ENCODE data around the gene COMMD6. TPM values are rescaled to one million over a fixed set of nuclear protein-coding genes. Genes with fewer than 3 reads are reported as not detected.

COMMD6 gene
- total and polyA plus RNA-seq, 9 of the 15 experiments (the other 6 are each of a cell fraction or from before 2014, with no cell fraction given) = 32.6 to 116 (median 65.0) TPM

DNA sequence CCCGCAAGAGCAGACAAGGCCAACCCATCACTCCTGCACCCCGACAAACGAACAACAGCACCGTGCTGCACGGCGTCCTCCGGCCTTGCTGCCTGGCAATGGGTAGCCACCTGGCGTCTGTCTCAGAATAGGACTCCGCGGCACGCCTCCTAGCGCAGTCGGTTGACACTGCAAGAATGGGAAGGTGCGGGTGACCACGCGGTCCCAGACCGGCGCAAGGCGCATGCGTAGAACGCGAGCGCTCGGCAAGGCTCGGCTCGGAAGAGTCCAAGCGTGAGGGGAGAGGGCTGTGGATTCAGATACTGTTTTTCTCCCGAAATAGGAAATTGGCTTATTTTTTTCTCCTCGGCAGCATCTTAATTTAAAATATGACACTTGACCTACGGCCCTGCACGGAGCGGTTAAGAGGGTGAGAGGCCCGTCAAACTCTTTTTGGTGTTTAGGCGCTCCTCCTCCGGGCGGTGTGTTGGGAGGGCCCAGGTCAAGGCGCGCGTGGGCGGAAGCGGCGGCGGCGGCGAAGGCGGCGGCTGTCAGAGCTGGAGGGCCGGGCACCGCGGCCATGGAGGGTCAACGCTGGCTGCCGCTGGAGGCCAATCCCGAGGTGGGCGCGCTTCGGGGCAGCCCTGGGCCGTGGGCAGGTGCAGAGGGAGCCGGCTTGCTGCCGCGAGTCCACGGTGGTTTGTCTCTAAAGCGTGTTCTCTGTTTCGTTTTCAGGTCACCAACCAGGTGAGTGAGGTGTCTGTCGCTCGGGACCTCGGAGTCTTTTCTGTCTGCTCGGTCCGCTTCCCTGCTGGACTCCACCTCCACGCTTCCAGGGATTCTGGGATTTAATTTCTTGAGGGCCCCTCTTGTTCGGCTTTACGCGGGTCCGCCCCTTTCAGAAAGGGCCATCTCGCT is 11.9 kb upstream of the COMMD6 start, which contains the start of gene UCHL3 (continued):
- TF ChIP-seq, protein P1, sequence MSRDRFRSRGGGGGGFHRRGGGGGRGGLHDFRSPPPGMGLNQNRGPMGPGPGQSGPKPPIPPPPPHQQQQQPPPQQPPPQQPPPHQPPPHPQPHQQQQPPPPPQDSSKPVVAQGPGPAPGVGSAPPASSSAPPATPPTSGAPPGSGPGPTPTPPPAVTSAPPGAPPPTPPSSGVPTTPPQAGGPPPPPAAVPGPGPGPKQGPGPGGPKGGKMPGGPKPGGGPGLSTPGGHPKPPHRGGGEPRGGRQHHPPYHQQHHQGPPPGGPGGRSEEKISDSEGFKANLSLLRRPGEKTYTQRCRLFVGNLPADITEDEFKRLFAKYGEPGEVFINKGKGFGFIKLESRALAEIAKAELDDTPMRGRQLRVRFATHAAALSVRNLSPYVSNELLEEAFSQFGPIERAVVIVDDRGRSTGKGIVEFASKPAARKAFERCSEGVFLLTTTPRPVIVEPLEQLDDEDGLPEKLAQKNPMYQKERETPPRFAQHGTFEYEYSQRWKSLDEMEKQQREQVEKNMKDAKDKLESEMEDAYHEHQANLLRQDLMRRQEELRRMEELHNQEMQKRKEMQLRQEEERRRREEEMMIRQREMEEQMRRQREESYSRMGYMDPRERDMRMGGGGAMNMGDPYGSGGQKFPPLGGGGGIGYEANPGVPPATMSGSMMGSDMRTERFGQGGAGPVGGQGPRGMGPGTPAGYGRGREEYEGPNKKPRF (IDR thresholded peaks at IDR 0.05; ENCODE audit: low read depth, low read length) = no peak
- TF ChIP-seq DIDO1 (tag; IDR thresholded peaks at IDR 0.05; ENCODE audit: low read depth) = no peak
- no peak for TF ChIP-seq TAF15 (IDR thresholded peaks at IDR 0.05; ENCODE audit: low read depth, low read length)
- TF ChIP-seq ATF1 (CRISPR knock-in tag; IDR thresholded peaks at IDR 0.05) = no peak
- peak; percentile 54 for TF ChIP-seq ATF1 (tag; IDR thresholded peaks at IDR 0.05)
- no peak for TF ChIP-seq ZNF23 (CRISPR knock-in tag; IDR thresholded peaks at IDR 0.05)
- TF ChIP-seq ZC3H8 (IDR thresholded peaks at IDR 0.05) = no peak
- TF ChIP-seq NONO (IDR thresholded peaks at IDR 0.05; ENCODE audit: low read depth in 2 of 2, low read length in 1 of 2) = peak; percentile 20 to 99; a peak in 2 of 4 replicates
- TF ChIP-seq, protein P2, sequence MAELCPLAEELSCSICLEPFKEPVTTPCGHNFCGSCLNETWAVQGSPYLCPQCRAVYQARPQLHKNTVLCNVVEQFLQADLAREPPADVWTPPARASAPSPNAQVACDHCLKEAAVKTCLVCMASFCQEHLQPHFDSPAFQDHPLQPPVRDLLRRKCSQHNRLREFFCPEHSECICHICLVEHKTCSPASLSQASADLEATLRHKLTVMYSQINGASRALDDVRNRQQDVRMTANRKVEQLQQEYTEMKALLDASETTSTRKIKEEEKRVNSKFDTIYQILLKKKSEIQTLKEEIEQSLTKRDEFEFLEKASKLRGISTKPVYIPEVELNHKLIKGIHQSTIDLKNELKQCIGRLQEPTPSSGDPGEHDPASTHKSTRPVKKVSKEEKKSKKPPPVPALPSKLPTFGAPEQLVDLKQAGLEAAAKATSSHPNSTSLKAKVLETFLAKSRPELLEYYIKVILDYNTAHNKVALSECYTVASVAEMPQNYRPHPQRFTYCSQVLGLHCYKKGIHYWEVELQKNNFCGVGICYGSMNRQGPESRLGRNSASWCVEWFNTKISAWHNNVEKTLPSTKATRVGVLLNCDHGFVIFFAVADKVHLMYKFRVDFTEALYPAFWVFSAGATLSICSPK (IDR thresholded peaks at IDR 0.05; ENCODE audit: borderline replicate concordance) = no peak
- TF ChIP-seq HMGXB4 (CRISPR knock-in tag; IDR thresholded peaks at IDR 0.05) = no peak
- TF ChIP-seq NR2C2 (CRISPR knock-in tag; IDR thresholded peaks at IDR 0.05) = no peak
- peak; percentile 84 for TF ChIP-seq NR2C2 (tag; IDR thresholded peaks at IDR 0.05)
- TF ChIP-seq NFE2 (IDR thresholded peaks at IDR 0.05; ENCODE audit: low read depth) = no peak
- no peak for TF ChIP-seq CBX5 (IDR thresholded peaks at IDR 0.05; ENCODE audit: borderline replicate concordance, low read depth)
- no peak for TF ChIP-seq FIP1L1 (IDR thresholded peaks at IDR 0.05; ENCODE audit: low read depth, low read length, poor library complexity, severe bottlenecking)
- peak; percentile 52 for TF ChIP-seq RBM22 (IDR thresholded peaks at IDR 0.05; ENCODE audit: low read depth, low read length, poor library complexity, severe bottlenecking)
- TF ChIP-seq FOXO4 (CRISPR knock-in tag; IDR thresholded peaks at IDR 0.05) = no peak

All from K562 (cell line).